OCI-LY1 (cell line): Measurements from ENCODE around the gene MYZAP.

Experiments used
- H2AFZ ChIP-seq: fragments of 200-600 bp; sonication (generic), shearing (Covaris generic); 2 replicates; pipeline ENCODE4 v1.6.0; 2014; ENCODE audit warnings: antibody characterized with exemption, mild to moderate bottlenecking, low read length
- H3F3A ChIP-seq: fragments of 200-600 bp; sonication (generic), shearing (Covaris generic); 2 replicates; pipeline ENCODE4 v1.6.0; 2014; ENCODE audit warnings: mild to moderate bottlenecking, antibody characterized with exemption, low read length, moderate library complexity; ENCODE audit not compliant: insufficient read depth
- H3K27ac ChIP-seq: fragments of 200-600 bp; sonication (generic); 2 replicates; pipeline ENCODE4 v1.5.1; 2014; ENCODE audit warnings: low read length, mixed run types, mild to moderate bottlenecking, low read depth; ENCODE audit not compliant: poor library complexity, severe bottlenecking
- H3K27me3 ChIP-seq: fragments of 200-600 bp; sonication (generic); 2 replicates; pipeline ENCODE4 v1.6.0; 2014; ENCODE audit warnings: antibody characterized with exemption, mild to moderate bottlenecking, low read length, moderate library complexity; ENCODE audit not compliant: insufficient read depth
- H3K36me3 ChIP-seq: fragments of 200-600 bp; sonication (generic); 2 replicates; pipeline ENCODE4 v1.6.1; 2014; ENCODE audit warnings: mild to moderate bottlenecking, antibody characterized with exemption, low read length, moderate library complexity, mixed read lengths; ENCODE audit not compliant: insufficient read depth
- H3K4me1 ChIP-seq: fragments of 200-600 bp; sonication (generic); 2 replicates; pipeline ENCODE4 v1.5.1; 2014; ENCODE audit warnings: mild to moderate bottlenecking, low read length, moderate library complexity; ENCODE audit not compliant: insufficient read depth, severe bottlenecking
- H3K4me2 ChIP-seq: fragments of 200-600 bp; sonication (generic), shearing (Covaris generic); 2 replicates; pipeline ENCODE4 v1.6.1; 2014; ENCODE audit warnings: low read length
- H3K4me3 ChIP-seq: fragments of 200-600 bp; sonication (generic); 2 replicates; pipeline ENCODE4 v1.5.1; 2014; ENCODE audit warnings: low read length, low read depth, mild to moderate bottlenecking, mixed read lengths; ENCODE audit not compliant: poor library complexity, severe bottlenecking
- H3K79me2 ChIP-seq: fragments of 200-600 bp; shearing (Covaris generic); 2 replicates; pipeline ENCODE4 v1.6.1; 2016; ENCODE audit warnings: mixed run types, low read length, mixed read lengths; ENCODE audit not compliant: insufficient read depth
- H3K9ac ChIP-seq: fragments of 200-600 bp; sonication (generic), shearing (Covaris generic); 2 replicates; pipeline ENCODE4 v1.6.1; 2014; ENCODE audit warnings: mild to moderate bottlenecking, low read length, mixed read lengths
- H3K9me2 ChIP-seq: fragments of 200-600 bp; sonication (generic), shearing (Covaris generic); 2 replicates; pipeline ENCODE4 v1.6.1; 2014; ENCODE audit warnings: low read depth, mild to moderate bottlenecking, low read length, mixed read lengths
- H3K9me3 ChIP-seq: fragments of 200-600 bp; shearing (Covaris generic); 2 replicates; pipeline ENCODE4 v1.6.1; 2014; ENCODE audit warnings: low read length, mixed read lengths
- H4K20me1 ChIP-seq: fragments of 200-600 bp; sonication (generic), shearing (Covaris generic); 2 replicates; pipeline ENCODE4 v1.6.0; 2016; ENCODE audit warnings: mild to moderate bottlenecking, low read length; ENCODE audit not compliant: insufficient read depth
- EZH2 ChIP-seq: fragments of 200-600 bp; sonication (generic), shearing (Covaris generic); IDR thresholded peaks from 2 replicates; pipeline ENCODE4 v1.8.0; 2017; ENCODE audit warnings: borderline replicate concordance, mixed run types, mild to moderate bottlenecking, antibody characterized with exemption, low read length, moderate library complexity, mixed read lengths
- TF ChIP-seq, protein P1 (sequence below): fragments of 200-600 bp; sonication (generic), shearing (Covaris generic); IDR thresholded peaks from 2 replicates; pipeline ENCODE4 v1.5.1; 2017; ENCODE audit warnings: mild to moderate bottlenecking, antibody characterized with exemption, low read length, moderate library complexity, mixed read lengths

MYZAP gene

DNA sequence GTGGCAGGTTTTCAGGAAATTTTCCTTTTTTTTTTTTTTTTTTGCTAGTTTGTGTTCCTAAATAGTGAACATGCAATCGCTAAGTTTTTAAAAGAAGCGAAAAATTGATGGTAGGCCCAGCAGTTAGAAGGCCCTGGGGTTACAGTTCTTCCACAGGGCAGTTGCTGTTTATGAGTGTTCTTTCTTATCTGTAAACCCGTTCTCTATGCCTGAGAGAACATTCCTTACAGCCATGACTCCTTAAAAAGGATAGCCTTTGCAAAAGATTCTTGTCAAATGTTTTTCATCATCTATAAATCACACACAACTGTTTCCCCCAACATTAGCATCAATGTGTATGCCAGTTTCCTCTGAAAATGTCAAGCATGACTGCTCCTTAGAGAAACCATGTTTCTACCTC, 23.8 kb upstream of the MYZAP start:
- TF ChIP-seq, protein P1, sequence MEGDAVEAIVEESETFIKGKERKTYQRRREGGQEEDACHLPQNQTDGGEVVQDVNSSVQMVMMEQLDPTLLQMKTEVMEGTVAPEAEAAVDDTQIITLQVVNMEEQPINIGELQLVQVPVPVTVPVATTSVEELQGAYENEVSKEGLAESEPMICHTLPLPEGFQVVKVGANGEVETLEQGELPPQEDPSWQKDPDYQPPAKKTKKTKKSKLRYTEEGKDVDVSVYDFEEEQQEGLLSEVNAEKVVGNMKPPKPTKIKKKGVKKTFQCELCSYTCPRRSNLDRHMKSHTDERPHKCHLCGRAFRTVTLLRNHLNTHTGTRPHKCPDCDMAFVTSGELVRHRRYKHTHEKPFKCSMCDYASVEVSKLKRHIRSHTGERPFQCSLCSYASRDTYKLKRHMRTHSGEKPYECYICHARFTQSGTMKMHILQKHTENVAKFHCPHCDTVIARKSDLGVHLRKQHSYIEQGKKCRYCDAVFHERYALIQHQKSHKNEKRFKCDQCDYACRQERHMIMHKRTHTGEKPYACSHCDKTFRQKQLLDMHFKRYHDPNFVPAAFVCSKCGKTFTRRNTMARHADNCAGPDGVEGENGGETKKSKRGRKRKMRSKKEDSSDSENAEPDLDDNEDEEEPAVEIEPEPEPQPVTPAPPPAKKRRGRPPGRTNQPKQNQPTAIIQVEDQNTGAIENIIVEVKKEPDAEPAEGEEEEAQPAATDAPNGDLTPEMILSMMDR: no peak
- TF ChIP-seq EZH2: no peak
- Histone ChIP-seq H3K9me2 (no peaks in the 10 kb centered on the region), H3K27ac (no peak overlapping the region), H3F3A (no peaks in the 10 kb centered on the region), H3K79me2 (no peaks in the 10 kb centered on the region), H3K27me3 (peaks cover 4% of the 10 kb centered on the region; the same call in 1 of the 2 replicates), H3K9me3 (no peaks in the 10 kb centered on the region), H3K36me3 (no peaks in the 10 kb centered on the region), H4K20me1 (no peaks in the 10 kb centered on the region), H3K4me3 (no peak overlapping the region), H2AFZ (no peak overlapping the region), H3K4me1 (no peaks in the 10 kb centered on the region), H3K9ac (no peak overlapping the region), H3K4me2 (no peak overlapping the region)

DNA sequence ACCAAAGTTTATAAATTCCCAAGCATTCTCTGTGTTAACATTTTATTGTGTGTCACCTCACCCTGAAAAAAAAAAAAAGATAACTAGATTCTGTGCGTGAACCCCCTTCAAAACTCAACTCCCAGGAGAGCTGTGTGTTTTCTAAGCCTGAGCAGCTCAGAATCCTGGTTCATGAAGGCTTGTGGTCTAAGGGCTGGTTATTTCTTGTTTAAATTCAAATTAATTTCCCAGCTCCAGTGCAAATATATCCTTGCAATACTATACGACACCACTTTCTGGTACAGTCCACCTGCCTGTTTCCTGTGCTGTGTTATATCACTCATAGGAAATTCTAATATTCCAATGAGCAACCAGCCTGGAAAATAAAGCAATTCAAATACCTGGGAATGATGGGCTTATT, 23.4 kb upstream of the MYZAP start:
- TF ChIP-seq, protein P1: no peak
- TF ChIP-seq EZH2: no peak
- H3K4me3 ChIP-seq: no peak overlapping the region
- no peaks in the 10 kb centered on the region for H4K20me1 ChIP-seq
- H3F3A ChIP-seq: no peaks in the 10 kb centered on the region
- H3K27me3 ChIP-seq: peaks cover 4% of the 10 kb centered on the region; the same call in 1 of the 2 replicates
- H3K4me2 ChIP-seq: no peak overlapping the region
- H2AFZ ChIP-seq: no peak overlapping the region
- no peaks in the 10 kb centered on the region for H3K9me3 ChIP-seq
- H3K79me2 ChIP-seq: no peaks in the 10 kb centered on the region
- no peak overlapping the region for H3K27ac ChIP-seq
- no peak overlapping the region for H3K9ac ChIP-seq
- H3K4me1 ChIP-seq: no peaks in the 10 kb centered on the region
- H3K9me2 ChIP-seq: no peaks in the 10 kb centered on the region
- H3K36me3 ChIP-seq: no peaks in the 10 kb centered on the region

DNA sequence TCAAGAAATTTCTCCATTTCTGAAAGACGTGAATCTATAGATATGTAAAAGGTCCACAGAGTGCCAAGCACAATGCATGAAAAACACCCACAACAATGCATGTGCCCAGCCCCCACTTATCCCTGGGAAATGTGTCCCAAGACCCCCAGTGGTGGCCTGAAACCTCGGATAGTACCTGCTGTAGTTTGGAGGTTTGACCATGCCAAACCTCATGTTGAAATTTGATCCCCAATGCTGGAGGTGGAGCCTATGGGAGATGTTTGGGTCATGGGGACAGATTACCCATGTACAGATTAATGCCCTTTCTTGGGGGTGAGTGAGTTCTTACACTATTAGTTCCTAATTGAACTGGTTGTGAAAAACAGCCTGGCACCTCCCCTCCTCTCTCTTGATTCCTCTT, 21.4 kb upstream of the MYZAP start:
- H2AFZ ChIP-seq: no peak overlapping the region
- no peaks in the 10 kb centered on the region for H3F3A ChIP-seq
- H3K9ac ChIP-seq: no peak overlapping the region
- no peak overlapping the region for H3K27ac ChIP-seq
- no peaks in the 10 kb centered on the region for H3K79me2 ChIP-seq
- no peak overlapping the region for H3K4me3 ChIP-seq
- no peaks in the 10 kb centered on the region for H4K20me1 ChIP-seq
- H3K4me2 ChIP-seq: no peak overlapping the region
- H3K4me1 ChIP-seq: no peaks in the 10 kb centered on the region
- H3K27me3 ChIP-seq: peaks cover 4% of the 10 kb centered on the region; the same call in 1 of the 2 replicates
- H3K9me3 ChIP-seq: no peaks in the 10 kb centered on the region
- no peaks in the 10 kb centered on the region for H3K9me2 ChIP-seq
- TF ChIP-seq, protein P1: no peak
- no peak for TF ChIP-seq EZH2
- H3K36me3 ChIP-seq: no peaks in the 10 kb centered on the region
